Cardiac fibroblast (primary cell): ENCODE data around the gene SIRT2.
"Not testable (repeated sequence)": the region's sequence is repeated elsewhere in the genome, so short reads cannot be mapped to it uniquely, and the experiment has no call there.

Experiments used
- DNase-seq, 2 donors: peaks; one replicate each; pipeline versions ENCODE4 v3.0.0 to v3.0.0-alpha.2; 2010; ENCODE audit warnings: low read depth in 2 of 2
- H3K4me3 ChIP-seq, 2 donors: replicated peaks in 1 of 2; 1 replicate in 1 of 2; 2 replicates in 1 of 2; pipeline ENCODE4 v1.5.1; 2011; ENCODE audit warnings: low read depth in 2 of 2, low read length in 2 of 2, mild to moderate bottlenecking in 2 of 2, moderate library complexity in 1 of 2
- CTCF ChIP-seq: IDR thresholded peaks from one replicate; pipeline ENCODE4 v1.5.1; 2011; ENCODE audit warnings: low read depth, mild to moderate bottlenecking, low read length, inconsistent platforms

The SIRT2 gene

GRCh38 chr19:38831142-38831605, 68.2 kb downstream of the SIRT2 start:
- H3K4me3 ChIP-seq = peak overlapping the region; percentile 64 to 76
- peak; percentile 90 to 92 for DNase-seq

GRCh38 chr19:38830039-38830733, 69.2 kb downstream of the SIRT2 start:
- TF ChIP-seq CTCF = no peak
- no peak overlapping the region for H3K4me3 ChIP-seq
- DNase-seq = peak in 1 of 2 donors; percentile 63

More at GRCh38 chr19:38831142-38831605, 68.2 kb downstream of the SIRT2 start:
- no peak for TF ChIP-seq CTCF

- not testable (repeated sequence) for H3K4me3 ChIP-seq
- DNase-seq = peak; percentile 70 to 74
Observed at GRCh38 chr19:38829203-38829602, 70.2 kb downstream of the SIRT2 start.
